Measurements from ENCODE around the gene SLC6A11. TPM values are rescaled to one million over a fixed set of nuclear protein-coding genes. Genes with fewer than 3 reads are reported as not detected.

The SLC6A11 gene
- total RNA-seq, 3 donors from 2014 or later = 0.13 TPM; not detected in 2

DNA sequence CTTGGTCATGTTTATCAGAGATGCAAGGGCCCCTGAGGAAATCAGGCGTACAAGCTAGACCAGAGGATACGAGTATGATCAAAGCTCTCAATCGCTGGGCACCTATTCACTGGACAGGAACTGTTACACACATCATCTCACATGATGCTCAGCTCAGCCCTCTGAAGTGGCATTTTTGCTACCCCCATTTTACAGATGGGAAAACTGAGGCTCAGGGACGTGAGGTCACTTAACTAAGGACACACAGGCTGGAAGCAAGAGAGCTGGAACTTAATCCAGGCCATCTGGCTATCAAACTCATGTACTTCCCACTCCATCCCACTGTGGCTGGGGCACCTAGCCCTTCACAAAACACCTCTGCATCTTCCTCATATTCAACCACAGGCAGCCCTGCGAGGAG lies 103.6 kb downstream of the SLC6A11 start:
- H3K36me3 ChIP-seq (ENCODE audit: low read depth) = no peaks in the 10 kb centered on the region
- TF ChIP-seq, protein P1, sequence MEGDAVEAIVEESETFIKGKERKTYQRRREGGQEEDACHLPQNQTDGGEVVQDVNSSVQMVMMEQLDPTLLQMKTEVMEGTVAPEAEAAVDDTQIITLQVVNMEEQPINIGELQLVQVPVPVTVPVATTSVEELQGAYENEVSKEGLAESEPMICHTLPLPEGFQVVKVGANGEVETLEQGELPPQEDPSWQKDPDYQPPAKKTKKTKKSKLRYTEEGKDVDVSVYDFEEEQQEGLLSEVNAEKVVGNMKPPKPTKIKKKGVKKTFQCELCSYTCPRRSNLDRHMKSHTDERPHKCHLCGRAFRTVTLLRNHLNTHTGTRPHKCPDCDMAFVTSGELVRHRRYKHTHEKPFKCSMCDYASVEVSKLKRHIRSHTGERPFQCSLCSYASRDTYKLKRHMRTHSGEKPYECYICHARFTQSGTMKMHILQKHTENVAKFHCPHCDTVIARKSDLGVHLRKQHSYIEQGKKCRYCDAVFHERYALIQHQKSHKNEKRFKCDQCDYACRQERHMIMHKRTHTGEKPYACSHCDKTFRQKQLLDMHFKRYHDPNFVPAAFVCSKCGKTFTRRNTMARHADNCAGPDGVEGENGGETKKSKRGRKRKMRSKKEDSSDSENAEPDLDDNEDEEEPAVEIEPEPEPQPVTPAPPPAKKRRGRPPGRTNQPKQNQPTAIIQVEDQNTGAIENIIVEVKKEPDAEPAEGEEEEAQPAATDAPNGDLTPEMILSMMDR (IDR thresholded peaks at IDR 0.05) = no peak
- intact Hi-C loops (cut with DNase I, micrococcal nuclease) = no loop called here
- H3K4me3 ChIP-seq = no peak overlapping the region
- DNase-seq (no peak), ATAC-seq (no peak)
- H3K9me3 ChIP-seq = no peaks in the 10 kb centered on the region
- no peaks in the 10 kb centered on the region for H3K4me1 ChIP-seq (ENCODE audit: low read depth)

GRCh38 chr3:10925436-10926255 lies 109.6 kb downstream of the SLC6A11 start:
- TF ChIP-seq, protein P1 (IDR thresholded peaks at IDR 0.05) = no peak
- no peaks in the 10 kb centered on the region for H3K9me3 ChIP-seq
- intact Hi-C loops (cut with DNase I, micrococcal nuclease) = no loop called here
- no peaks in the 10 kb centered on the region for H3K4me1 ChIP-seq (ENCODE audit: low read depth)
- no peak for DNase-seq
- H3K4me3 ChIP-seq = no peak overlapping the region
- no peak for ATAC-seq
- no peaks in the 10 kb centered on the region for H3K36me3 ChIP-seq (ENCODE audit: low read depth)

GRCh38 chr3:10926256-10926810 lies 110.3 kb downstream of the SLC6A11 start:
- TF ChIP-seq, protein P1 (IDR thresholded peaks at IDR 0.05) = no peak
- Histone ChIP-seq H3K9me3 (no peaks in the 10 kb centered on the region), H3K36me3 (ENCODE audit: low read depth) (no peaks in the 10 kb centered on the region), H3K4me1 (ENCODE audit: low read depth) (no peaks in the 10 kb centered on the region), H3K4me3 (no peak overlapping the region)
- ATAC-seq = no peak
- intact Hi-C loops (cut with DNase I, micrococcal nuclease) = no loop called here
- DNase-seq = no peak

DNA sequence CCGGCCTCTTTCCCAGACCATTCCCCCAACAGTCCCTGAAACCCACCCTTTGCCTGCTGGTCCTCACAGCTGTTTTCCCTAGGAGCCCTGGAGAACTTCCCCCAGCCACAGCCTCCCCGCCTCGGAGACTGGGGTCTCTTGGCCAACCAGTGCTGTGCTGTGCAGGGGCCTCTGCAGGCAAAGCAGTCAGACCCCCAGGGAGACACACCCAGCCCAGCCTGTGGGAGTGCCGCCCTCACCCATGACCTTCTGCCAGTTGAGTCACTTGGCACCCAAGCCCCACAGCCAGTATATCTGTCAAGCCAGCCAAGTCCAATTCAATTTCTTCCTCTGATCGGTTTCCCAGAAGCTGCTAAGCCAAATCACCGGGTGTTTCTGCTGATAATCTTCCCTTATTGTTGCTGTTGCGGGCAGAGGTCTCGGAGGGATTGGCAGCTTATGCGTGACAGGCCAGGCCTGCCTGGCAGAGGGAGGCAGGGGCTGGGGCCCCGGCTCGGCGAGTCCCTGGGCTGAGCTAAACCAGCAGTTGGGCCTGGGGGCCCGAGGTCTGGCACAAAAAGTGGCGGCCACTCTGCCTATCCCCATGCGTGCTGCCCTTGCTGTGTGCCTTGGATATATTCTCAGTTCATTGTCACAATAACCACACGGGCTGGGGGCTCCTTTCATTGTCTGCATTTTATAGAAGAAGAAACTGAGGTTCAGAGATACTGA lies 110.9 kb downstream of the SLC6A11 start:
- ATAC-seq (no peak), DNase-seq (no peak)
- Histone ChIP-seq H3K4me3 (no peak overlapping the region), H3K36me3 (ENCODE audit: low read depth) (no peaks in the 10 kb centered on the region), H3K4me1 (ENCODE audit: low read depth) (no peaks in the 10 kb centered on the region), H3K9me3 (no peaks in the 10 kb centered on the region)
- intact Hi-C loops (cut with DNase I, micrococcal nuclease) = no loop called here
- TF ChIP-seq, protein P1 (IDR thresholded peaks at IDR 0.05) = no peak

DNA sequence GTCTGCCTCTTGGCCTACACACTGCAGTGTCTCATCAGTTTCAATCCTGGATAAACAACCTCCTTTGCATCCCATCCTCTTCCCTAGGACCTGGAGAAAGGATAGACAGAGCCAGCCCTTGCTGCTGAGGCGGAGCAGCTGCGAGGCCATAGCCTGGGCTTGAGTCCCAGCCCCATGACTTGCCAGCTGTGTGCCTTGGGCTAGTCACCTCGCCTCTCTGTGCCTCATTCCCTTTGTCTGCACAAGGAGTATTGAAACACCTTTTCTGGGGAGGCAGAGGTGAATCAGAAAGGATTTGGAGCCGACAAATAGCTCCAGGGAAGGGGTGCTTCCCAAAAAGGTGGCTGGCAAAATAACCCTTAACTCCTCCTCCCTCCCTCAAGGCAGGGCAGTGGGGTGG lies 111.5 kb downstream of the SLC6A11 start:
- no peaks in the 10 kb centered on the region for H3K36me3 ChIP-seq (ENCODE audit: low read depth)
- intact Hi-C loops (cut with DNase I, micrococcal nuclease) = no loop called here
- H3K4me1 ChIP-seq (ENCODE audit: low read depth) = no peaks in the 10 kb centered on the region
- no peak for DNase-seq
- no peak overlapping the region for H3K4me3 ChIP-seq
- H3K9me3 ChIP-seq = no peaks in the 10 kb centered on the region
- no peak for ATAC-seq
- TF ChIP-seq, protein P1 (IDR thresholded peaks at IDR 0.05) = no peak
